Ramos (cell line): ENCODE results near the gene TADA2B.

Source experiments
- in situ Hi-C: fragments of 300-500 bp; cut with MboI; formaldehyde crosslinking; loops from one replicate; pipeline ENCODE4 v1.14.3; 2022; ENCODE audit warnings: low sequenced_read_pairs; ENCODE audit not compliant: unreplicated experiment

Gene TADA2B

DNA sequence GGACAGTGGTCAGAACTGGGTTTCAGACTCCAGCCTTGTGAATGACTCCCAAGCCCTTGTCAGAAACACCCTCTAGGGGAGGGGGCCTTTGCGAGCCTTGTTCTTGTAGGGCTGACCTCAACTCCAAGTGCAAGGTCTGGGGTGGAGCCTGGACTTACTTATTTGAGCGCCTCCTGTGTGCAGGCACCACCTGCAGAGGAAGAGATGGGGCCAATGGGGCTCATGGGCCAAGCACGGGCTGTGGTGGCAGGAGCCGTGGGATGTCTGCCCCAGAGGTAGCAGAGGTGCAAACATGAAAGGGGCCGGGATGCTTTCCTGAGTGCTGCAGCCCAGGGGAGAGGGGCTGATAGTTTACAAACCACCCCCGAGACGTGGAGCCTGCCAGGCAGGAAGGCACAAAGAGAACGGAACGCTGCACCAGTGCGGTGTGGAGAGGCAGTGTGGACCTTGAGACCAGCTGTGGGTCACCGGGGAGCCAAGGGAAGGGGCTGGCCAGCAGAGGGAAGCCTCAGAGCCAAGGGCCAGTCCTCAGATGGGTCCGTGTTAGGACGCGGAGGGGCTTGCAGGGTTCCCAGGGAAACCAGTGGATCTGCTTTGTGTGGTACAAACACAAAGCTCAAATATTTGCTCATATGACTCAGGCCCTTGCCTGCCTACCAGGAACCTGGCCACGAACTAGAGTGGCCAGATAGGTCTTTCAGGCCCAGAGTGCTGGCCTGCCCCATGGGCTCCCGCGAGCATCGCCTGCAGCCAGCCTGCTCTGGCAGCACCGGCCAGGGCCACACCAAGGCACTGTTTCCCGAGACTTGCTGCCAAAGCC is 8.7 kb upstream of the TADA2B start:
- in situ Hi-C loops = no loop called here

DNA sequence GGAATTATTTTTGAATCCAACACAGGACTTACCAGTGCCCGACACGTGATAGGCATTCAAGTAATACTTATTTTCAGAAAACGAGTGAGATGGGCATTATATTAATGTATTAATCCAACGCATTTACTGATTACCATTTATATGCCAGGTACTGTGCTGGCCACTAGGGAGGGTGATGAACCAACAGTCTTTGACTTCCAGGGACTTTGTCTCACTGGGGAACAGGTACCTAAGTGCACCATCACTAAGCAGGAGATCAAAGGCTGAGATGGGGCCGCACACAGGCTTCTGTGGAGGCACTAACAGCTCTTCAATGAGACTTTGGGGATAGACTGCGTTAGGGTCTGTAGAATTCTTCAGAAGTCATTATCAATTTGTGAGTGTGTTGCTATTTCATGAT is 5.7 kb upstream of the TADA2B start:
- in situ Hi-C loops = no loop called here

DNA sequence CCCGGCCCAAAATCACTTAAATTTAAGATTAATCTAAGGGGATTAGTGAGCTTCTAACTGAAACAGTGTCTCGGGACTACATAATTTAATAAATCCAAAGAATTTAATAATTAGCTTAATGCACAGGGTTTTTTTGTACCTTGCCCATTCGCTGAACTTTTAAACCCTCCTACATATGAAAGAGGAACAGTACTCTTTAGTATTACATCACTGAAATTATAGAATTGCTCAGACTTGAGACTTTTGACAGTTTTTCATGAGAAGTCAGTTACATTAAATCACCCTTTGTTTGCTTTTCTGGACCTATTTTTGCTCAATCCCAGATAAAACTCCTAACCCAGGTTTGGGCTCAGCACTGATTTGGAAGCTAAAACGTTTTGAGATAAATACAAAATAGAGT is 2.4 kb upstream of the TADA2B start:
- in situ Hi-C loops = no loop called here

DNA sequence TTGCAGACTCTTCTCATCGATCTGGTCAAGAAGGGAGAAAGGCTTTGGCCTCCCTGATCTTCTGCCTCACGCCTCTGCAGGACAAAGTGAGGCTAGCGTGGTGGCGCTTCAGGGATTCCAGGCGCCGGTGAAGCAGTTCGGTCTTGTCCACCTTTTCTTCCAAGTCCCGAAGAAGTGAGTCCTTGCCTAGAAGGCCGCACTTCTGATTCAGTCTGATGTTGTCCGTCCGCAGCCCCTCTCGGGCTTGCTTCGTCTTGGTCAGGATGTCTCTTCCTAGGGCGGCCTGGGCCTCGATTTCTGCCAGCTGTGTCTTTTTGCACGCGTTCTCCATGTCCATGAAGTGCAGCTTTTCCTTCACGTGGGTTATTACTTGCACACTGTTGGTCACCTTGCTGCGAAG is 1.9 kb upstream of the TADA2B start:
- in situ Hi-C loops = no loop called here

DNA sequence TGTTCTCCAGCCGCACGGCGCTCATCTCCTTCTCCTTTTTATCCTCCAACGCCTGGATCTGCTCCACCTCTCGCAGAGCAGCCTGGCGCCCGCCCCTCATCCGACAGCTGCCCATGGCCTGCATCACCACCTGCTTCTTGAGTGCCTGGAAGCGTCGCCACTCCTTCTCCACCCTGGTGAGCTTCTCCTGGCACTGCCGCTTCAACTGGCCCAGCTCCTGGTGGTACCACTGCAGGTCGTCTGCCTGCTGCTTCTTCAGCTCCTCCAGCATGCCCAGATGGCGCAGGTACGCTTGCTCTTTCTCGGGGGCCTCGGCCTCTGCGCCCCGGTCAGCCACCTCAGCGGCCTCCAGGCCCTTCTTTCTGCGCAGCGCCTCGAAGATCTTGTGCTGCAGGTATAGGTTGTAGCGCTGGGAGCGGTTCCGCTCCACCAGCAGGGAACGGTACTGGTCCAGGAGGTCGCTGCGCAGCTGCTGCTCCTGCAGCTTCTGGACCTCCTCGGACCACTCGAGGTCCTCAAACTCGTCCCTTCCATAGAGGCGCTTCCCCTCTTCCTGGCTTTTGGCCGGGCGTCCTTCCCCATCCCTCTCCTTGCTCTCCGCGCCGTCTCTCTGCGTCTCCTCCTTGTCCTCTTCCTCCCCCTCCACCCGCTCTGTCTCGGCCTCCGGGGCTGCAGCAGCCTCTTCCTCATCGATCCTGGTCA is 1.2 kb upstream of the TADA2B start:
- in situ Hi-C loops = no loop called here

DNA sequence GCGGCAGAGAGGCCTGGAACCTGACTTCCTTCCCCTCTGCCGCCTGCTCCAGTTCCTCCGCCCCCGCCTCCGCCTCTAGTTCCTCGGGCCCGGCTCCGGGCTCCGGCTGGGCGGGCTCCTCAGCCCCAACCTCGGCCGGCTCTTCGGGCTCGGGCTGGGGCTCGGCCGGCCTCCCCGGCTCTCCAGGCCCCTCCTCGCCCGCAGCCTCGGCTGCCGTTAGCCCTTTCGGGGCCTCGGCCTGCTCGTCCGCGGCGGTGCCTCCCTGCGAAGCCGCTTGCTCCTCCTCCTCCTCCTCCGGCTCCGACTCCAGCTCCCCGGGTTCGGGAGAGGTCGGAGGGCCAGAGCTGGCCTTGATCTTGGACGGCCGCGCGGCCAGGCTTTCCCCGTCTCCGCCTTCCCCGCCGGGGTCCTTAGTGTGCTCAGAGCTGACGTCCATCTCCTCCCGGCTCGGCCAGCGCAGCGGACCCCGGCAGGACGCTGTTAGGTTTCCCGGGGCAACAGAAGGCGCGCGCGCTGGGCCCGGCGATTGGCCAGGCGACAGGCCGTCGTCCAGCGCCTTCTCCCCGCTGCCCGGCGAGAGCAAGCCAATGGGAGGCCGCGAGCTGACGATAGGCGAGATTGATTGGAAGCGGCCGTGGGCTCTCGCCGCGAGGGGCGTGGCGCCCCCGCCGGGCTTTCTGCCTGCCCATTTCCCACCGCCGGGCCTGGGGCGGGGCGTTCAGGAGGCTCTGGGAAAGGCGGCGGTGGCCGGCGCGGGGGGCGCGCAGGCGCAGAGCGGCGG is 479 bp upstream of the TADA2B start:
- in situ Hi-C loops = no loop called here

DNA sequence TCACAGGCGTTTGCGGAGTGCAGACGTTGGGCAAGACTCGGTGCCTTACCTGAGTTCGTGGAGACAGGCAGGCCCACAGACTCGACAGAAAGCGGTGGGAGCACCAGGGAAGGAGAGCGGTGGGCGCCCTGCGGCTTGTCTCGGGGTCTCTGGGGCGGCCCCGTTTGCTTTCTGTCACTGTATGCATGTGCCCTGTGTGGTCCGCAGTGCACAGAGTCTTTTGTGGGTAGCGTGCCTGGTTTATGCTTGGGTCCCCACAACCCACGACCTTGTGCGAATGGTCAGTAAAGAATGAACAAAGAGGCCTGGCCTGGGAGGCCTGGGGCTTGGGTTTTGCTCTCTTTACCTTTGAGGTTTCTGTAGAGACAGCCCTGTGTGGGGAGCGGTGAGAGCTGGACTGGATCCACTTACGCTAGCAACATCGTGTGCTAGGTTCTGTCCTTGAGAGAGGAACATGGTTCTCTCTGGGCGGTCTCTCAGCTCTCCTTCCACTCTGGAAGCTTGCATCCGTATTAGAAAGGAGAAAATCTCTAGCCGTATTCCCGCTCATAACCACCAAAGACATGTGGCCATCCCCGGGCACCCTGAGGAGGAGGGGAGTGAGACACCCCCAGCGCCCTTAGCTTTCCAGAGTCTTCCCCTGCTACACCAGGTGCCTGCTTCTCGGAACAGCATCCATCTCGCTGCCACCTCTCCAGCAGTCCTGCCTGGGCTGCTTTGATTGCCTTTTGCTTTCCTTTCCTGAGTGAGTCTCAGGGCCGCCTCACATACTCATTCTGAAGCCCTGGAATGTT is 1.2 kb downstream of the TADA2B start:
- in situ Hi-C loops = no loop called here

DNA sequence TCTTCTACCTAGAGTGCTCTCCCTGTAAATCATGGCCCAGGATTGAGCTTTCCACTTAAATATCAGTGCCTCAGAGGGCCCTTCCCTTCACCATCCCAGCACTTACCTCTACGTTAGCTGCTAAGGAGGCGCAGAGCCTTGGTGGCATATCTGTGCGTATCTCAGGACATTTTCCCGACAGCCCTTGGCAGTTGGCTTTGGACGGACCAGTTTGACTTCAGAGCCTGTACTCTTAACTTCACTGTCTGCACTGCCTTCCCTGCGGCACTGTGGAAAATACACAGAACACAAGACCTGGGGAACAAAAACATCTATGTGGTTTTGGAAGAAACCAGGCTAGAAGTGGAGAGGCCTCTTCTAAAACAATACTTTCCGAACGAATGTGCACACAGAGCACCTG is 2.4 kb downstream of the TADA2B start:
- in situ Hi-C loops = no loop called here

DNA sequence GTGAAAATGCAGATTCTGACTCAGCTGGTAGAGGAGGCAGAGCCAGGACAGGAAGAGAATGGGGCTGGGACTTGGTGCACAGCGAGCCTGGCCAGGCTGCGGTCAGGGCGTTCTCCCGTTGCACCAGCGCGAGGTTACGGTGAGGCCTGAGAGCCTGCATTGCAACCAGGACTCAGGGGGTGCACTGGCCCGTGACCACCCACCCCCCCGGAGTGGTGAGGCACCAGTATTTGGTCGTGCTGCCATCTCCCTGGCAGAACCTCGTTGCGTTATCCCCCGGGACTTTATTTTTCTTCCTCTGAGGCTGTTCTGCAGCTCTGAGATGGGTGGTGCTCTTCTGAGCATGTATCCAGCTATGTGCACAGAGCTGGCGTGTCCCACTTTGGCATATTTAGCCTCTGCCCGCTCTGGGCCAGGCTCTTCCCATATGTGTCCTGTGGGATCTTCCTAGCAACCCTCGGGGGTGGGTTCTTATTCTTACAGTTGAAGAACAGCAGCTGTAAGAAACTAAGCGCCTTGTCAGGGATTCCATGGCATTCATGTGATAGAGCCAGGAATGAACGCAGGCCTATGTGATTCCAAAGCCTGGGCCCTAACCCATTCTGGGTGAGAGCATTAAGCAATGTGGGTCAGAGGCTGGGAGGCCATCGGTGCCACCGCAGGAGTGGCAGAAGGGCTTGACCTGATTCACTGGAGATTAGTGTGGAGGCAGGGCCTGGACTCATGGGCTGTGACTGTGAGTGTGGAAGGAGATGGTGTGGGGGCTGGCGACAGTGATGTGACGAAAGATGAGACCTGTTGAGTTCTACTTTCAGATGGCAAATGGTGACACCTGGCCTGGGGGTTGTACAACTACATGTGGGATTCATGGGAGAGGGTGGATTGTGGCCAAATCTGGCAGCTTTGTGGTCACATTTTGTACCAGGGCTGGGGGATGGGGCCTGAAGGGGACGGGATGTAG is 3.1 kb downstream of the TADA2B start:
- in situ Hi-C loops = no loop called here

DNA sequence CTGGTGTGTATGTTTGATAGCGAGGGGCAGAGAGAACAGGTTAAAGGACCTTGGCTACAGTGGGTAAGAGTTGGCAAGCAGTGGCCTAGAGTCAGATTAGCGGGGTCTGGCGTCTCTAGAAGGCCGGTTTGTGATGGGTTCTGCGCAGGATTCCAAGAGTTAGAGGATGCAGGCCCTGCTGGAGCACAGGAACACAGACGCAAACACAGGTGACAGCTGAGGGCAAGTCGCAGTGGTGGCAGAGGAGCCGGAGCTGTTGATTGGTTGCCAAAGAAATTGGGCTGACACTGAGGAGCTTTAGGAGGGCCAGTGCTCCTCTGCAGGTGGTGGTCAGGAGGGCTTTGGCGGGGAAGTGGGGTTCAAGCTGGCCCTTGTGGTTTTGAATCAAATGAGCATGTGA is 3.8 kb downstream of the TADA2B start:
- in situ Hi-C loops = no loop called here

DNA sequence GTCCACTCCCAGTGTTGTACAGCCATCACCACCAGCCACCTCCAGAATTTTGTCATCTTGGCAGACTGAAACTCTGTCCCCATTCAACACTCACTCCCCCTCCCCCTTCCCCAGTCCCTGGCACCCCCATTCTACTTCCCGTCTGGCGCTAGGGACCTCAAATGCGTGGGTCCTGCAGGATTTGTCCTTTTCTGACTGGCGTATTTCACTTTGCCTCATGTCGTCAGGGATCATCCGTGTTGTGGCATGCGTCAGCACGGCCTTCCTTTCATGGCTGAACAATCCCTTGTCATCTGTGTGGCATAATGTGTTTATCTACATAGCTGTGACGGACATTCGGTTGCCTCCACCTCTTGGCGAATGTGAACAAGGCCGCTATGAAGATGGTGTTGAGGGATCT is 5.5 kb downstream of the TADA2B start:
- in situ Hi-C loops = no loop called here

DNA sequence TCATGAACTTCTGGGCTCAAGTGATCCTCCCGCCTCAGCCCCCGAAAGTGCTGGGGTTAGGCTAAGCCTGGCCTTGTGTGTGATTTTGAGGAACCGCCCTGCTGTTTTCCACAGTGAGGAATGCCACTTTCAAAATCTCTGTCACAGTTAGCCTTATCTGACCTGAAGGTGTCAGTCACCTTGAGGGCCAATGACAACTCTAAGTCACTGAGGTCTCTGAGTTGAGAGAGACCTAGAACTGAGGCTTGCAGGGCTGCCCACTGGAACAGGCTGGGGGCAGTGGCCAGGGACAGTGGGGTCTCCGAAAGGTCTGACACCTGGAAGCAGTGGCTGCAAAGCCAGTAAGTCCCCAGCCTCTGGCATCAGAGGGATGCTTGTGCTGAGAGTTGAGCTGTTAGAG is 6.1 kb downstream of the TADA2B start:
- in situ Hi-C loops = no loop called here

DNA sequence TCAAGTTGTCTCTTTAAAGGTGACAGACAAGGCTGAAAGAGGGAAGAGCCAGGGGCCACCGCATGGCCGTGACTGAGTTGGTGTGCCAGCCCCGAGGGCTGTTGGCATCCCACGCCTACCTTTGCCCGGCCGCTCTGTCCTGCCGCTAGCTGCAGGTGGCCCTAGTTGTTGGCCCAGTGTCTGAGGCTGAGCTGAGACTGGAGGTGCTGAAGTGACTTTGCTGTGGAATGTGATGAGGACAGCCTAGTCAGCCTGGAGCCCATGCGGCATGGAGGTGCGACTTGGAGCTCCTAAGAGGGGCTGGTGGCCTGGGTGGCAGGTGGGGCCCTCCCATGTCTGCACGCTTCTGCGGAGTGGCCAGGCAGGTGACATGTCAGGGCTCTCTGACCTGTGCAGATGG is 6.6 kb downstream of the TADA2B start:
- in situ Hi-C loops = no loop called here

DNA sequence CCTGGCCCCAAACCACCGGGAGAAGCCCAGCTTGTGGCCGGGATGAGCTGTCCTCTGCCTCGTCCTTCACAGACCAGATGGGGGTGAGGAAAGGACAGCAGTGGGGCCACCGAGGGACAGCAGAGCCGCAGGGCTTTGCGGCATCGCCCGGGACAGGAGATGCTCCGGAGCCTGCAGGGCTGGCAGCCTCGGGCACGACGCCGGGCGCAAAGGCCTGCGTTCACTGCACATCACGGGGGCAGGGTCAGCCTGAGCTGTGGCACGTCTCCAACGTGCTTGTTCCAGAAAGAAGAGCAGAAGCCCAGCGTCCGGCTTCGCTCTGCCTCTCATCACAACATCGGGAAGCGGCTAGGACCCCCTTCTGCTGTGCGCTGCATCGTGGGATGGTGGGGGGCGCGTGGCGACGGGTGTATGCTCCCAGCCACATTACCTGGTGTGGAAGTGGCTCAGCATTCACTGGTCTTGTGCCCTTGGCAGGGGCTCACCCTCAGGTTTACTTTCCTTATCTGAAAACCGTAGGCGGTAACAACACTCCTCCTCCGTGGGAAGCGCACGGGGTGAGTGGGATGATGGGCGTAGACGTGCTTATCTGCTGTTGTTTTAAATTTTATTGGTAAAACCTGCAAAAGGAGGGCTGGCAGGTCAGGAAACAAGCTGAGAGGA is 7.4 kb downstream of the TADA2B start:
- in situ Hi-C loops = no loop called here

DNA sequence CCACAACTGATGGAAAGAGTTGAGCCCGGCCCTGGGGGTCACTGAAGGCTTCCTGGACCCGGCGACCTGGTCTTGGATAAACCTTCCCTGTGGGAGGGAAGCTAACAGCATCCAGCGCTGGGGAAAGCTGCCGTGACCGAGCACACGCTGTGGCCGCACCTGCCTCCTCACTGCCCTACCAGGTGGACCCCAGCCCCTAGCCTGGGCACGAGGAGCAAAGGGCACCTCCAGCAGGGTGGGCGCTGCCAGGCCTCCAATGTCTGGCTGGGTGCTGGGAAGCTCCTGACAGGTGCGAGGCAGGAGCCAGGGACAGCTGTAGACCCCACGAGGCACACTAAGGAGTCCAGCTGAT is 7.9 kb downstream of the TADA2B start:
- in situ Hi-C loops = no loop called here

DNA sequence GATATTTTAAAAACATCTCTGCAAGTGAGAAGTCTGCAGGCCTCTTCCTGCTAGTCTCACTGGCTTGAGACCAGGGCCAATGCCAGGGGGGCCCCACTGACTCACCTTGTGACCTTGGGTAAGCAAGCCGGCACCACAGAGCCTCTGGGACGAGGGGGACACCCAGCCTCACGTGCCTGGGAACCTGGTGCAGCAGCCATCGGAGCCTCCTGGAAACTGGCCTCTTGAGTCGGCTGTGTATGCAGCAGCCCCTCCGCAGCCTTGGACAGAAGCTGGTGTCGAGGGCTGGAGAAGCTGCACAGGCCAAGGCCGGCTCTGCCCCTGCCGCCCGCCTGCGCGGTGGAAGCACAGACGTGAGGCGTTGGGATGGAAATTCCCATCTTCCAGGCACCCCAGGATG is 8.7 kb downstream of the TADA2B start:
- in situ Hi-C loops = no loop called here

DNA sequence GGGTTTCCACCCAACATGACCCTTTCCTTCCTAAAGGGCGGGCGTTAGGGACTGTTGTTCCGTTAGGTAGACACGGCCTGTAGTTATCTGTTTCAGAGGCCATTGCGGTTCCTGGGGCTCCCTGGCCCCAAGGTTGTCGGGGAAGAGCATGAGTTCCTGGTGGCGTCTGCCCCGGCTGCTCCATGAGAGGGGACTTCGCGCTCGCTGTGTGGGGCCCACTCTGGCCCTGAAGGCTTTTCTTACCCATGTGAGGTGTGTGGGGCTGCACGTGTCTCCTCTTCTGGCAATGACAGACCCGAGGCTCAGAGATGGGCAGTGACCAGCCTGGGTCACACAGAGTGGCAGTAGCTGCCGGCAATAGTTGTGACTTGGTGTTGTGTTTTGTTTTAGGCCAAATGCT is 9.1 kb downstream of the TADA2B start:
- in situ Hi-C loops = no loop called here

DNA sequence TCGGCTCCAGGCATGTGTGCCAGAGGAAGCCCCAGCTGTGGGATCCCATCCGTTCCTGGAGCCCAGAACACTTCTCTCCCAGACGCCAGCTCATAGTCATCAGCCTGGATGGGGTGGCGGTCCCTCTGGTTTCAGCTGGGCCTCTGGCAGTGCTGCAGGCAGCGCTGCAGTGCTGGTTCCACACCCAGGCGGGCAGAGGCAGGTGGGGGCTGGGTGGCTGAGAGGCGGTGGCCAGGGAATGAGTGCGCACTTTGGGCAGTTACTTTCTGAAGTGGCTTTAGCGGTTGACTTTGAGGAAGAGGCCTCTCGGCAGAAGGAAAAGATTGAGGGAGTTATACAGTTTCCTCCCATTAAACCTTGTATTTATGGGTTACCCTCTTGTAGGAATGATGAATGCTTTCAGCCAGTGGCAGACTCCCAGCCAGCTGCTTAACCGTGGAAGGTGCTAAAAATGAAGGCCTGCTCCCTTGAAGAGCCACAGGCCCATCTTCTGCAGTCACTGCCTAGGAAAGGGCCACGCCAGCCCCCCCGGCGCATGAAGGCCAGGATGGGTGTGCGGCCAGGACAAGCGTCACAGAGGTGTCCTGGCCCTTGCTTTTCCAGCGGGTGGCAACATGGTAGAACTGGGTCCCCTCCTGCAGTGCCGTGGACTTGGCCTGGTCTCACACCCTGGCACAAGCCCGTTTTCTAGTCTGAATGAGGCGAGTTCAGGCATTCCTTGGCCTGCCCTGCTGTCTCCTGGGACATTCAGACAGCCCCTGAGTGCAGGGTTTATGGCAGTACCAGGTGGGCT is 9.9 kb downstream of the TADA2B start:
- in situ Hi-C loops = no loop called here
